ENCODE data around the gene CLDN25.

CLDN25 gene

DNA sequence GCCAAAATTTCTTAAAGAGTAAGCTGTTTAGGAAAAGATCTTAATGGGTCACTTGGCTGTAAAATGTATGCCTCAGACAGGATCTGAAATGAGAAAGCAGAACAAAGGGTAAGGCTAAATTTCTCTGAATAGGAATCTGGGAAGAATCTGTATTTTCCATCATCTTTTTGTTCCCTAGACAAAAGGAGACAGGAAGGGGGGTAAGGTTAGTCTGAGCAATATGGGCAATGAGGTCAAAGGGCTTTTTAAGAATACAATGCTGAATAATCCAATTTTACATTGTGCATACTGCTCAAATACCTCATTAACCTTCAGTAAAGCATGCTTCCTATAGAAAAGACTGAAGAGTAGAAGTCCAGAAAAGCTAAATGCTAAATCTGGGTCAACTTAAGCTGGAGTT, 34.6 kb downstream of the CLDN25 start:
- no peak for DNase-seq

DNA sequence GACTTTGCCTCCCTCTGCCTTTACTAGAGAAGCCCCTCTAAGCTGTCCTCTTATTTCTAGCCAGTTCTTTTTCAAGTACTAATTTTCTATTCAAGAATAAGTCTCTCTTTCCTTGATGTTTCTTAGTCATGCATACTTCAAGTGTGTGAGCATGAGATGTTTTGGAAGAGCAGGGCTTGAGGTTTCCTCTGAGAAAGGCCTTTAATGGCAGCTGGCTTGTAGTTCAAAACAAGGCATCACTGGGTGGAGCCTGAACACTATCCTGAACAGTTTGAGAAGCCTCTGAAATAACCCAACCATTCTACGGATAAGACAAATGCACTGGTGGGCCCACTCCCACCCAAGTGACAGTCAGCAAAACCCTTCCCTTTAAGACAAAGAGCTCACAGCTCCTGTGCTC, 37.6 kb downstream of the CLDN25 start:
- no peak for DNase-seq

DNA sequence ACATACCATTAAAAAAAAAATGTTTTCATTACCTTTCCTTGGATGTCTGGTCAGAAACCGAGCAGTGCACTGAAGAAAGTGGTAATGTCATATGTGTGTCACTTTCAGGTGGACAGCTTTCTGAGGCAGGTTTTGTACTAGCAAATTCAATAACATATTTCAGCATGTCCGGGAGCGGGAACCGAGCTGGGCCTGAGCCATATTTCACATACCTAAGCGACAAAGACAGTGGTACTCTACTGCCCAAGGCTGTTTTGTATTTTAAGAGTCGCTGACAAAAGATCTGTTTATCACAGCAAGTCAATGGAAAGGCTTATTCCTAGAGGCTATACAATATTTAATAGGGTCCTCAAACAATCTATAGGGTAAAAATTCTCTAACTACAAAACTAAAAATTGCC, 38.0 kb downstream of the CLDN25 start:
- no peak for DNase-seq

DNA sequence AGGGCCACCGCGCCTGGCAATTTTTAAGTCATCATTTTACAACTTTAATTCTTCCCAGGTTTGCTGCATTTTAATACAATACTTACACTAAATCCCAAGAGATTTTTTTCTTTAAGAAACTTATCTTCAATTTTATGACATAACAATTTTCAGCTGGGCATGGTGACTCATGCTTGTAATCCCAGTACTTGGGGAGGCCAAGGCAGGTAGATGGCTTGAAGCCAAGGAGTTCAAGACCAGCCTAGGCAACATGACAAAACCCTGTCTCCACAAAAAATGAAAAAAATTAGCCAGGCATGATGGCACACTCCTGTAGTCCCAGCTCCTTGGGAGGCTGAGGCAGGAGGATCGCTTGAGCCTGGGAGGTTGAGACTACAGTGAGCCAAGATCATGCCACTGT, 38.8 kb downstream of the CLDN25 start:
- DNase-seq, result no peak

DNA sequence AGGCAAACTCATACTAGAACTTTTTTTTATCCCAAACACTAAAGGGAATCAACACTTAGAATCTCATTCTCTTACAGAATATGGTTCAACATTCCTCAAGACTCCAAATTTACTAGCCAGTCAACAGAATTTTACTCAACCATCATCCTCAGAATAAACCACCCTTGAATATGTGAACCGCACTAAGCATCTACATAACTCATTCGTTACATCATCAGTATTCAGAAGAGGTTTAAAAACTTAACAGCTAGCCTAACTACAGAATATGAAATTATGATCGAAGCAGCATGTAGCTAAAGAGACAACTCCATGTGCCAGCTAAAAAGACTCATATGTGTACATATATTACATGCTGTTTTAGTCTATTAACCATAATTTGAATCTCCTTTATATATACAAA, 47.9 kb downstream of the CLDN25 start:
- DNase-seq, result no peak

DNA sequence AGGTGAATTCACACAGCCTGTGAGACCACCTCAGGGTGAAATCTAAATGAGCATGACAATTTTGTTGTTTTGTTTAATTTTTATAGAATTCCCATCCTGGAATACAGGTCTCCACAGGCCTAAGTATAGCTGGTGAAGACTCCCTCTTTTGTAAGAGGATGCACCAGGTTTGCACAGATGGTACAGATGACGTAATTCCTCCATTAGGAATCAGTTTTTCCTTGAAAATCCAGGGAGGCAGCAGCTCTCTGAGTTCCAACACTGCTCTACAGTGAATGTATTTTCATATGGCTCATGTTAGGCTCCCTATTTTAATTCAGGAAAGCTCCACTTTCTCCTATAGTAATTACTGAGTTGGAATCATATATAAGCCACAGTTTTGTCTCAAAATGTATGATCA, 48.6 kb downstream of the CLDN25 start:
- DNase-seq, result no peak

DNA sequence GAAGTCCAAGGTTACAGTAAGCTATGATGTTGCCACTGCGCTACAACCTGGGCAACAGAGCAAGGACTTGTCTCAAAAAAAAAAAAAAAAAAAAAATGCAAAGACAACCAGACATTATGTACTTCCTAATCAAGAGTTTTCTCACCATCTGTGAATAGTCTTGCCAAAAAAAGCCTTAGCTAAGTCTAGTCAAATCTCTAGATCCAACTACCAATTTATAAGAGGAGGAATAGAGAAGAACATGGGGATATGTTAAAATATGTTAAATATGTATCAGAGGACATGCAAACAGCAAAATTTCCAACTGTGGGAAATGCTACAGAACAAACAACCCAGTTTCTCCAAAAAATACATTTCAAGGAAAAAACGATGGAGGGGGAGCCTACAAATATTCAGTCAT, 50.2 kb downstream of the CLDN25 start:
- DNase-seq, result no peak
